ENCODE measurements around the gene RUFY1. TPM values are rescaled to one million over a fixed set of nuclear protein-coding genes. Genes with fewer than 3 reads are reported as not detected.

RUFY1 gene
- total RNA-seq, 2 experiments from 2014 or later: 19.5 to 21.8 TPM

GRCh38 chr5:179588166-179588565 is 37.8 kb downstream of the RUFY1 start:
- Histone ChIP-seq H3K36me3 (ENCODE audit: insufficient read depth, low read length) (peaks cover 56% of the 10 kb centered on the region), H3K4me1 (ENCODE audit: insufficient read depth, low read length) (no peaks in the 10 kb centered on the region), H3K27me3 (ENCODE audit: control insufficient read depth in 1 of 2, insufficient read depth in 2 of 2, low read length in 2 of 2) (no peaks in the 10 kb centered on the region), H3K9me3 (ENCODE audit: control insufficient read depth in 1 of 2, insufficient read depth in 1 of 2, low read length in 2 of 2) (no peaks in the 10 kb centered on the region), H3K27ac (ENCODE audit: low read depth in 1 of 2, low read length in 2 of 2) (no peak overlapping the region), H3K4me3 (ENCODE audit: low read length) (no peak overlapping the region)
- Mint-ChIP-seq H3K9me3 (no peaks in the 10 kb centered on the region), H3K36me3 (ENCODE audit: low read depth) (peaks cover 67% of the 10 kb centered on the region), H3K4me3 (no peak overlapping the region), H3K4me1 (ENCODE audit: low read depth) (no peaks in the 10 kb centered on the region), H3K27me3 (no peaks in the 10 kb centered on the region), H3K27ac (no peak overlapping the region)
- DNase-seq: no peak
- ChIA-PET CTCF (no interaction called here), POLR2A (interaction anchor here (1.5 kb wide), 1 partner anchor 35 kb away, joined by 5 read pairs; the partner anchor contains the start of gene HNRNPH1)
- no peak for TF ChIP-seq CTCF (IDR thresholded peaks at IDR 0.05)
- no peak for ATAC-seq (ENCODE audit: poor library complexity)
- intact Hi-C loops (cut with DNase I, micrococcal nuclease): loop anchor here in 1 of 2 experiments (5.0 kb wide), 1 partner anchor 76 kb away; no protein-coding TSS in a partner anchor

- H3K36me3 Mint-ChIP-seq (ENCODE audit: low read depth): peaks cover 77% of the 10 kb centered on the region
- intact Hi-C loops (cut with DNase I, micrococcal nuclease): no loop called here
- CTCF ChIA-PET: no interaction called here
- no peak for TF ChIP-seq CTCF (IDR thresholded peaks at IDR 0.05)
- no peak overlapping the region for H3K27ac Mint-ChIP-seq
- Histone ChIP-seq H3K27me3 (ENCODE audit: control insufficient read depth in 1 of 2, insufficient read depth in 2 of 2, low read length in 2 of 2) (no peaks in the 10 kb centered on the region), H3K4me1 (ENCODE audit: insufficient read depth, low read length) (no peaks in the 10 kb centered on the region), H3K9me3 (ENCODE audit: control insufficient read depth in 1 of 2, insufficient read depth in 1 of 2, low read length in 2 of 2) (no peaks in the 10 kb centered on the region), H3K4me3 (ENCODE audit: low read length) (no peak overlapping the region), H3K27ac (ENCODE audit: low read depth in 1 of 2, low read length in 2 of 2) (no peak overlapping the region), H3K36me3 (ENCODE audit: insufficient read depth, low read length) (peaks cover 67% of the 10 kb centered on the region)
- ATAC-seq (ENCODE audit: poor library complexity): no peak
- no peak for DNase-seq
- H3K4me1 Mint-ChIP-seq (ENCODE audit: low read depth): no peaks in the 10 kb centered on the region
- H3K27me3 Mint-ChIP-seq: no peaks in the 10 kb centered on the region
- no peaks in the 10 kb centered on the region for H3K9me3 Mint-ChIP-seq
- H3K4me3 Mint-ChIP-seq: no peak overlapping the region
- POLR2A ChIA-PET: interaction anchor here (1.1 kb wide), 1 partner anchor 27 kb away, joined by 5 read pairs; the partner anchor contains the start of gene HNRNPH1
Measured at GRCh38 chr5:179595916-179596315, 45.6 kb downstream of the RUFY1 start.

- H3K36me3 ChIP-seq (ENCODE audit: insufficient read depth, low read length): peaks cover 66% of the 10 kb centered on the region
- TF ChIP-seq CTCF (IDR thresholded peaks at IDR 0.05): no peak
- peaks cover 75% of the 10 kb centered on the region for H3K36me3 Mint-ChIP-seq (ENCODE audit: low read depth)
- H3K4me1 Mint-ChIP-seq (ENCODE audit: low read depth): no peaks in the 10 kb centered on the region
- H3K27ac ChIP-seq (ENCODE audit: low read depth in 1 of 2, low read length in 2 of 2): no peak overlapping the region
- H3K4me3 ChIP-seq (ENCODE audit: low read length): no peak overlapping the region
- no peak overlapping the region for H3K4me3 Mint-ChIP-seq
- no peaks in the 10 kb centered on the region for H3K9me3 ChIP-seq (ENCODE audit: control insufficient read depth in 1 of 2, insufficient read depth in 1 of 2, low read length in 2 of 2)
- ChIA-PET POLR2A (interaction anchor here (1.1 kb wide), 1 partner anchor 27 kb away, joined by 5 read pairs; the partner anchor contains the start of gene HNRNPH1), CTCF (no interaction called here)
- intact Hi-C loops (cut with DNase I, micrococcal nuclease): no loop called here
- no peaks in the 10 kb centered on the region for H3K27me3 Mint-ChIP-seq
- DNase-seq (no peak), ATAC-seq (ENCODE audit: poor library complexity) (no peak)
- no peak overlapping the region for H3K27ac Mint-ChIP-seq
- H3K9me3 Mint-ChIP-seq: no peaks in the 10 kb centered on the region
- H3K27me3 ChIP-seq (ENCODE audit: control insufficient read depth in 1 of 2, insufficient read depth in 2 of 2, low read length in 2 of 2): no peaks in the 10 kb centered on the region
- H3K4me1 ChIP-seq (ENCODE audit: insufficient read depth, low read length): no peaks in the 10 kb centered on the region
Measured at GRCh38 chr5:179596421-179596820, 46.1 kb downstream of the RUFY1 start.

Measured in CD4-positive, alpha-beta T cell (primary cell).